LoVo (cell line): ENCODE data around the gene ANKRD34B.

Source experiments
- DNase-seq: peaks from one replicate; pipeline ENCODE4 v3.0.0-alpha.2; 2016; ENCODE audit warnings: low spot score

ANKRD34B gene

GRCh38 chr5:80569086-80569960 lies 757 bp downstream of the ANKRD34B start:
- no peak for DNase-seq

GRCh38 chr5:80568251-80568650 lies 1.8 kb downstream of the ANKRD34B start:
- no peak for DNase-seq

- no peak for DNase-seq
Measured at GRCh38 chr5:80566711-80567259, 3.3 kb downstream of the ANKRD34B start.

GRCh38 chr5:80565330-80565729 lies 4.8 kb downstream of the ANKRD34B start:
- no peak for DNase-seq

GRCh38 chr5:80559244-80559643 lies 10.8 kb downstream of the ANKRD34B start:
- DNase-seq: no peak

GRCh38 chr5:80555099-80555498 lies 15.0 kb downstream of the ANKRD34B start:
- DNase-seq: no peak

GRCh38 chr5:80554646-80555045 lies 15.4 kb downstream of the ANKRD34B start:
- no peak for DNase-seq

GRCh38 chr5:80541392-80541791 lies 28.7 kb downstream of the ANKRD34B start:
- no peak for DNase-seq

- DNase-seq: no peak
Measured at GRCh38 chr5:80540691-80541090, 29.4 kb downstream of the ANKRD34B start.

- peak; percentile 5 for DNase-seq
Measured at GRCh38 chr5:80516826-80517225, 53.3 kb downstream of the ANKRD34B start.

- DNase-seq: no peak
Measured at GRCh38 chr5:80509362-80509761, 60.7 kb downstream of the ANKRD34B start.

- DNase-seq: no peak
Measured at GRCh38 chr5:80508844-80509243, 61.2 kb downstream of the ANKRD34B start.

GRCh38 chr5:80507663-80508062 lies 62.4 kb downstream of the ANKRD34B start:
- no peak for DNase-seq
